Lower leg skin (tissue), 3 donors: ENCODE measurements around the gene SYNGR4.

Experiments used
- CTCF ChIP-seq, 3 donors: fragments of 450-650 bp; IDR thresholded peaks; one replicate each; pipeline ENCODE4 v1.5.1; 2016; ENCODE audit warnings: antibody characterized with exemption in 3 of 3, mild to moderate bottlenecking in 3 of 3, moderate library complexity in 2 of 3
- POLR2A ChIP-seq, 2 donors: fragments of 450-650 bp; IDR thresholded peaks; one replicate each; pipeline ENCODE4 v1.6.1; 2016 to 2017; ENCODE audit warnings: antibody characterized with exemption in 2 of 2, mild to moderate bottlenecking in 1 of 2, moderate library complexity in 1 of 2

- TF ChIP-seq CTCF (IDR thresholded peaks at IDR 0.05) (no peak), POLR2A (IDR thresholded peaks at IDR 0.05) (no peak)
Observed at GRCh38 chr19:48394331-48395169, 30.4 kb downstream of the SYNGR4 start.
